Stomach (tissue), 19 donors: ENCODE measurements around the gene COTL1. TPM values are rescaled to one million over a fixed set of nuclear protein-coding genes. Genes with fewer than 3 reads are reported as not detected.

Experiments used
- DNase-seq, 2 donors: peaks; one replicate each; pipeline versions ENCODE4 v3.0.0 to v3.0.0-alpha.2; 2013 to 2019
- H3K27ac ChIP-seq, 5 donors: fragments of 200-600 bp in 4 of 5; sonication (generic) in 4 of 5; one replicate each; pipeline ENCODE4 v1.5.1; 2013 to 2019; ENCODE audit warnings: mild to moderate bottlenecking in 1 of 5, moderate library complexity in 1 of 5
- H3K27me3 ChIP-seq, 3 donors: fragments of 200-600 bp; sonication (generic); one replicate each; pipeline ENCODE4 v1.5.1; 2017 to 2019; ENCODE audit warnings: mixed run types in 1 of 3
- H3K36me3 ChIP-seq, 4 donors: fragments of 200-600 bp; sonication (generic); 1 replicate in 3 of 4; 2 replicates in 1 of 4; pipeline ENCODE4 v1.5.1; 2016 to 2019
- H3K4me1 ChIP-seq, 4 donors: fragments of 200-600 bp; sonication (generic); one replicate each; pipeline ENCODE4 v1.5.1; 2016 to 2019
- H3K4me3 ChIP-seq, 4 donors: fragments of 200-600 bp; sonication (generic) in 3 of 4; one replicate each; pipeline ENCODE4 v1.5.1; 2016 to 2019; ENCODE audit warnings: mild to moderate bottlenecking in 1 of 4
- H3K9me3 ChIP-seq, 4 donors: fragments of 200-600 bp; sonication (generic); one replicate each; pipeline ENCODE4 v1.5.1; 2016 to 2019
- EP300 ChIP-seq: sonication (generic); formaldehyde crosslinking; IDR thresholded peaks from one replicate; pipeline ENCODE4 v1.6.1; 2017; ENCODE audit warnings: antibody characterized with exemption
- POLR2A ChIP-seq, 4 donors: fragments of 450-650 bp; IDR thresholded peaks; one replicate each; pipeline ENCODE4 v1.6.1; 2016; ENCODE audit warnings: antibody characterized with exemption in 4 of 4, control low read depth in 2 of 4, mild to moderate bottlenecking in 1 of 4, moderate library complexity in 1 of 4
- POLR2AphosphoS5 ChIP-seq, 3 donors: sonication (generic); formaldehyde crosslinking; IDR thresholded peaks; one replicate each; pipeline ENCODE4 v1.6.1; 2016; ENCODE audit warnings: antibody characterized with exemption in 3 of 3
- WGBS, 5 donors: extraction: QIAGEN DNeasy Blood & Tissue Kit in 3 of 5; methylation state at CpG; one replicate each; pipeline versions ENCODE4 v1.1.5 to v1.1.7; 2013 to 2018; 5-methylcytosine and 5-hydroxymethylcytosine counted together
- intact Hi-C: fragments of 100-400 bp; cut with DNase I; formaldehyde crosslinking; loops from one replicate; pipeline ENCODE4 v1.15.1; 2023; ENCODE audit warnings: low total_unique reads
- long read RNA-seq, 10 donors: transcript quantifications; one replicate each; lab custom pipeline, GENCODE V29; 2026
- polyA plus RNA-seq, 3 donors: library from polyadenylated mRNA; stranded (reverse); fragments of 200-250 nt; gene quantifications; one replicate each; pipeline ENCODE4 v1.2.3, GENCODE V29; 2013
- total RNA-seq, 5 donors: library from RNA; depleted of rRNA; stranded (reverse); fragments of >200 nt; gene quantifications; one replicate each; pipeline versions ENCODE4 v1.1.0 to v1.2.3, GENCODE V29; 2014 to 2016
- TF ChIP-seq, protein P1 (sequence below), 7 experiments: fragments of 450-650 bp in 4 of 7; fragments of 200-600 bp in 3 of 7; sonication (generic) in 3 of 7; IDR thresholded peaks; one replicate each; pipeline ENCODE4 v1.5.1; 2016 to 2019; ENCODE audit warnings: antibody characterized with exemption in 7 of 7, control low read depth in 2 of 7, mild to moderate bottlenecking in 1 of 7
- donor health status: healthy with polysubstance abuse.
- donor health status: Bipolar disorder and iron deficiency.
- donor health status: healthy.

The COTL1 gene, protein sequence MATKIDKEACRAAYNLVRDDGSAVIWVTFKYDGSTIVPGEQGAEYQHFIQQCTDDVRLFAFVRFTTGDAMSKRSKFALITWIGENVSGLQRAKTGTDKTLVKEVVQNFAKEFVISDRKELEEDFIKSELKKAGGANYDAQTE
- total RNA-seq (100 to 1,000 TPM in 3 of 5 donors, 10 to 100 TPM in 2; 40.3 to 184 (median 173) TPM), polyA plus RNA-seq (100 to 1,000 TPM in 2 of 3 donors, 10 to 100 TPM in 1; 52.7 to 187 (median 184) TPM)
- long read RNA-seq, donor 1, transcript COTL1-201 (4 exons, 1,843 nt): major isoform, 27 of 27 reads
- long read RNA-seq, donor 1, partial matches to known transcripts: 0 of 27 reads
- long read RNA-seq, donor 1, other reads (novel, unspliced or antisense): 0 of 27 reads
- long read RNA-seq, donor 2, transcript COTL1-201 (4 exons, 1,843 nt): major isoform, 38 of 38 reads
- long read RNA-seq, donor 2, partial matches to known transcripts: 0 of 38 reads
- long read RNA-seq, donor 2, other reads (novel, unspliced or antisense): 0 of 38 reads
- long read RNA-seq, donor 3, transcript COTL1-201 (4 exons, 1,843 nt): major isoform, 24 of 26 reads
- long read RNA-seq, donor 3, partial matches to known transcripts: 0 of 26 reads
- long read RNA-seq, donor 3, other reads (novel, unspliced or antisense): 0 of 26 reads
- long read RNA-seq, donor 4, partial matches to known transcripts: 0 of 3 reads
- long read RNA-seq, donor 4, other reads (novel, unspliced or antisense): 0 of 3 reads
- long read RNA-seq, donor 5, transcript COTL1-201 (4 exons, 1,843 nt): major isoform, 52 of 62 reads
- long read RNA-seq, donor 5, partial matches to known transcripts: 6 of 62 reads
- long read RNA-seq, donor 5, other reads (novel, unspliced or antisense): 0 of 62 reads
- long read RNA-seq, donor 6, transcript COTL1-201 (4 exons, 1,843 nt): major isoform, 96 of 100 reads
- long read RNA-seq, donor 6, partial matches to known transcripts: 0 of 100 reads
- long read RNA-seq, donor 6, other reads (novel, unspliced or antisense): 0 of 100 reads
- long read RNA-seq, donor 7, transcript COTL1-201 (4 exons, 1,843 nt): major isoform, 34 of 34 reads
- long read RNA-seq, donor 7, partial matches to known transcripts: 0 of 34 reads
- long read RNA-seq, donor 7, other reads (novel, unspliced or antisense): 0 of 34 reads
- long read RNA-seq, donor 8, transcript COTL1-201 (4 exons, 1,843 nt): major isoform, 44 of 47 reads
- long read RNA-seq, donor 8, partial matches to known transcripts: 0 of 47 reads
- long read RNA-seq, donor 8, other reads (novel, unspliced or antisense): 0 of 47 reads
- long read RNA-seq, donor 9, transcript COTL1-201 (4 exons, 1,843 nt): major isoform, 35 of 38 reads
- long read RNA-seq, donor 9, partial matches to known transcripts: 0 of 38 reads
- long read RNA-seq, donor 9, other reads (novel, unspliced or antisense): 0 of 38 reads
- long read RNA-seq, donor 10, transcript COTL1-201 (4 exons, 1,843 nt): major isoform, 8 of 8 reads
- long read RNA-seq, donor 10, partial matches to known transcripts: 0 of 8 reads
- long read RNA-seq, donor 10, other reads (novel, unspliced or antisense): 0 of 8 reads

DNA sequence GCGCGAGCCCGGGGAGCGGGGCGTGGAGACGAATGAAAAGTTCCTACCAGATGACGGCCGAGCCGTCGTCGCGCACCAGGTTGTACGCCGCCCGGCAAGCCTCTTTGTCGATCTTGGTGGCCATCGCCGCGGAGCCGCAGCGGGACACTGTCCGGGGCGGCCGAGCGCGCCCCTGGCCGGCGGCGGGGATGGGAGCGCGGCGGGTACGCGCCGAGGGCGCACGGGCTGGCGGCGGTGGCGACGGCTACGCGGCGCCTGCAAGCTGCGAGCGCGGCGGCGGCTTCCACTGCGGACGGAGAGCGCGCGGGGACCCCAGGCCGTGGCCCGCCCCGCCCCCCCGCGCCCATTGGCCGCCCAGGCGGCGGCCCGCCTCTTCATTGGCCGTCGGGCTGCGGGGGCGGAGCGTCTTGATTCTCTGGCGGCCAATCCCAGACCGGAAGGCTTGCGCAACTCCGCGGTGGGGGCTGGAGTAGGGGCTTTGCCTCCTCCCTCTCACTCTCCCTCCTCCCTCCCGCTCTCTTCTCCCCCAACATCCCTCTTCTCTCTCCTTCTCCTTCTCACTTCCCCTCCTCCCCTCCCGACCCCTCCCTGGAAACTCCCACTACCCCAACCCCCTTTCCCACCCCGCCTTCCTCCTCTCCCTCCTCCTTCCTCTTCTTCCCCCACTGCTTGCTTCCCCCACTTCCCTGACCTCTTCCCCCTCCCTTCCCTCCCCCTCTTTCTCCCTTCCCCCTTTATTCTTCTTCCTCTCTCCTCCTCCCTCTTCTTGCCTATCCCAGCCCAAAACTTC lies at the start of gene COTL1:
TSS of gene COTL1 (minus strand) at position 288 of the 790 bp plus-strand sequence. CDS start at position 124, 164 bp downstream.
- WGBS, 5 donors: 0 to 1% (median 1%) methylated on average over 15 to 75 of the region's 76 CpGs
- Histone ChIP-seq H3K36me3 (peaks cover 0 to 8% (median 0%) of the 10 kb centered on the region in 4 donors), H3K4me1 (peaks cover 40 to 70% (median 51%) of the 10 kb centered on the region in 4 donors), H3K4me3 (peak within 1 kb of the TSS; percentile 88 to 92 (median 89)), H3K27me3 (no peaks in the 10 kb centered on the region), H3K27ac (peak within 1 kb of the TSS; percentile 84 to 90 (median 88)), H3K9me3 (no peaks in the 10 kb centered on the region)
- TF ChIP-seq POLR2AphosphoS5 (IDR thresholded peaks at IDR 0.05): peak in 2 of 3 donors; percentile 78 to 95
- TF ChIP-seq, protein P1, sequence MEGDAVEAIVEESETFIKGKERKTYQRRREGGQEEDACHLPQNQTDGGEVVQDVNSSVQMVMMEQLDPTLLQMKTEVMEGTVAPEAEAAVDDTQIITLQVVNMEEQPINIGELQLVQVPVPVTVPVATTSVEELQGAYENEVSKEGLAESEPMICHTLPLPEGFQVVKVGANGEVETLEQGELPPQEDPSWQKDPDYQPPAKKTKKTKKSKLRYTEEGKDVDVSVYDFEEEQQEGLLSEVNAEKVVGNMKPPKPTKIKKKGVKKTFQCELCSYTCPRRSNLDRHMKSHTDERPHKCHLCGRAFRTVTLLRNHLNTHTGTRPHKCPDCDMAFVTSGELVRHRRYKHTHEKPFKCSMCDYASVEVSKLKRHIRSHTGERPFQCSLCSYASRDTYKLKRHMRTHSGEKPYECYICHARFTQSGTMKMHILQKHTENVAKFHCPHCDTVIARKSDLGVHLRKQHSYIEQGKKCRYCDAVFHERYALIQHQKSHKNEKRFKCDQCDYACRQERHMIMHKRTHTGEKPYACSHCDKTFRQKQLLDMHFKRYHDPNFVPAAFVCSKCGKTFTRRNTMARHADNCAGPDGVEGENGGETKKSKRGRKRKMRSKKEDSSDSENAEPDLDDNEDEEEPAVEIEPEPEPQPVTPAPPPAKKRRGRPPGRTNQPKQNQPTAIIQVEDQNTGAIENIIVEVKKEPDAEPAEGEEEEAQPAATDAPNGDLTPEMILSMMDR (IDR thresholded peaks at IDR 0.05): no peak
- DNase-seq: peak; percentile 98 to 99
- intact Hi-C loops: no loop called here

DNA sequence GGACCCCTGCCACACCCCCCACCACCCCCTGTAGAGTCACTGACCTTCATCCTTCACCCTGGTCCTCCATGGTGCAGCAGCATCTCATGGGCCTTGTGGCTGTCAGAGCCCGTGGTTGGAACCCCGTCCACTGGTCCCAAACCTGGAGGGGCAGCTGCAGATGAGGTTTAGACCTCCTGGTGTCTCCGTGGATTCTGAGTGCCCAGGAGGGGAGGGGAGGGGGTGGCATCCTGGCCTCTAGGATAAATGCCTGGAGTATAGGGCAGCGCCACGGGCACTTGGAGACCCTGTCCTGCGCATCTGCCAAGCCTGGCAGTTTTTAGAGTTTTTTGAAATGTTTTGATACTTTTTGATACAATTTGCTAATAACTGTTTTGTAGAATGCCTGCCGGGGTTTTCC lies 48.0 kb upstream of the COTL1 start:
- peaks cover 0 to 16% (median 0%) of the 10 kb centered on the region in 4 donors for H3K4me1 ChIP-seq
- no peak overlapping the region for H3K4me3 ChIP-seq
- H3K9me3 ChIP-seq: no peaks in the 10 kb centered on the region
- 84 to 96% (median 90%) methylated on average over 5 to 7 of the region's 7 CpGs for WGBS, 5 donors
- DNase-seq: no peak
- H3K36me3 ChIP-seq: peaks cover 38 to 75% (median 68%) of the 10 kb centered on the region in 4 donors
- TF ChIP-seq, protein P1 (IDR thresholded peaks at IDR 0.05): no peak
- TF ChIP-seq POLR2A (IDR thresholded peaks at IDR 0.05) (no peak), EP300 (no peak), POLR2AphosphoS5 (IDR thresholded peaks at IDR 0.05) (no peak)
- intact Hi-C loops: no loop called here
- no peak overlapping the region for H3K27ac ChIP-seq
- no peaks in the 10 kb centered on the region for H3K27me3 ChIP-seq

DNA sequence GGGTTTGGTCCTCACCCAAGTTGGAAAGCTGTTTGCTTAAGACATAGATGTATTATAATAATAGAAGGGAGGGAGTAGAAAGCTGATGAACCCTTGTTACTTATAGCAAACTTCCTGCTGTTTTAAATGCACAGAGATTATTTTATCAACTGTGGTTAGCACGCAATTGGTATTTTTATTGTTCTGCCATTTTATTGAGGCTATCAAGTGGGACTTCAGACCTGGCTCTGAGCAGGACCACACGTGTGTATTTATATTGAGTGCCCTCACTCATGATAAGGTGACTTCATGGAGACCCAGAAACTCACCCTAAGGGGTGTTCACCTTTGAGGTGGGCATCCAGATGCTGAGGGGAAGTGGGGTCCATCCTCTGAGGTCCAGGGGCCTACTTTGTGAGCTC lies 47.5 kb upstream of the COTL1 start:
- H3K27ac ChIP-seq: no peak overlapping the region
- intact Hi-C loops: no loop called here
- H3K36me3 ChIP-seq: peaks cover 42 to 79% (median 72%) of the 10 kb centered on the region in 4 donors
- no peak for DNase-seq
- H3K4me3 ChIP-seq: no peak overlapping the region
- H3K27me3 ChIP-seq: no peaks in the 10 kb centered on the region
- H3K4me1 ChIP-seq: peaks cover 0 to 16% (median 0%) of the 10 kb centered on the region in 4 donors
- no peaks in the 10 kb centered on the region for H3K9me3 ChIP-seq
- 36 to 53% (median 40%) methylated on average over 2 of the region's 2 CpGs for WGBS, 5 donors
- TF ChIP-seq POLR2A (IDR thresholded peaks at IDR 0.05) (no peak), POLR2AphosphoS5 (IDR thresholded peaks at IDR 0.05) (no peak), EP300 (no peak)
- TF ChIP-seq, protein P1 (IDR thresholded peaks at IDR 0.05): no peak
